PC-9 (cell line): Measurements from ENCODE around the gene AMMECR1.

Experiments
- CTCF ChIP-seq: fragments of 200-600 bp; sonication (generic); conservative IDR thresholded peaks from 2 replicates; pipeline ENCODE4 v1.6.1; 2017; ENCODE audit warnings: mixed run types, antibody characterized with exemption, mild to moderate bottlenecking, moderate library complexity
- EZH2 ChIP-seq: fragments of 200-600 bp; sonication (generic); IDR thresholded peaks from 2 replicates; pipeline ENCODE4 v1.8.0; 2017; ENCODE audit warnings: antibody characterized with exemption, low read depth

GRCh38 chrX:110215411-110215810 is 102.5 kb downstream of the AMMECR1 start:
- TF ChIP-seq CTCF (no peak), EZH2 (no peak)
